H1 (cell line): ENCODE measurements around the gene YPEL5. TPM values are rescaled to one million over a fixed set of nuclear protein-coding genes. Genes with fewer than 3 reads are reported as not detected.

Experiments used
- CTCF ChIA-PET: fragments of 300-600 bp; sonication (Branson Sonifier 250); formaldehyde crosslinking; loops from one replicate; lab custom pipeline; 2021; ENCODE audit not compliant: partially characterized antibody; lab: Charles Lee
- POLR2A ChIA-PET: fragments of 300-600 bp; sonication (Branson Sonifier 250); formaldehyde crosslinking; loops from one replicate; lab custom pipeline; 2021; ENCODE audit warnings: inconsistent platforms; ENCODE audit not compliant: partially characterized antibody; lab: Charles Lee
- DNase-seq, 2 experiments: peaks; one replicate each; pipeline versions ENCODE4 v3.0.0 to v3.0.0-alpha.2; 2010 to 2022; ENCODE audit warnings: low spot score in 2 of 2, low read depth in 1 of 2, mixed read lengths in 1 of 2
- FAIRE-seq: peaks from 2 replicates; lab custom pipeline; 2011; peaks lifted over from hg19 to GRCh38; lab: Jason Lieb, UNC
- H2AFZ ChIP-seq: 2 replicates; pipeline ENCODE4 v1.8.1; 2012; ENCODE audit warnings: low read length, inconsistent platforms
- H2AK5ac ChIP-seq: 2 replicates; pipeline ENCODE4 v1.6.1; 2013; ENCODE audit warnings: low read depth, low read length
- H2BK120ac ChIP-seq: replicated peaks from 2 replicates; pipeline ENCODE3; 2013; ENCODE audit warnings: low read depth, low read length, inconsistent platforms
- H2BK12ac ChIP-seq: 2 replicates; pipeline ENCODE4 v1.6.1; 2013; ENCODE audit warnings: low read depth, low read length
- H2BK15ac ChIP-seq: 2 replicates; pipeline ENCODE4 v1.6.1; 2013; ENCODE audit warnings: low read length
- H2BK20ac ChIP-seq: 2 replicates; pipeline ENCODE4 v1.6.1; 2013; ENCODE audit warnings: low read length
- H2BK5ac ChIP-seq: 2 replicates; pipeline ENCODE4 v1.6.1; 2013; ENCODE audit warnings: low read depth, low read length
- H3K14ac ChIP-seq: 2 replicates; pipeline ENCODE4 v1.6.1; 2013; ENCODE audit warnings: inconsistent platforms; ENCODE audit not compliant: insufficient read length
- H3K18ac ChIP-seq: 2 replicates; pipeline ENCODE4 v1.6.1; 2013; ENCODE audit warnings: low read length; ENCODE audit errors: extremely low read depth
- H3K23ac ChIP-seq: 2 replicates; pipeline ENCODE4 v1.6.1; 2013; ENCODE audit warnings: inconsistent platforms; ENCODE audit not compliant: insufficient read length
- H3K23me2 ChIP-seq: 2 replicates; pipeline ENCODE4 v1.6.1; 2013; ENCODE audit warnings: low read depth, low read length
- H3K27ac ChIP-seq: 2 replicates; pipeline ENCODE4 v1.6.1; 2011; ENCODE audit warnings: low read depth, low read length, inconsistent platforms
- H3K27me3 ChIP-seq, 4 experiments: replicated peaks in 1 of 4; 1 replicate in 1 of 4; 2 replicates in 3 of 4; pipeline versions ENCODE4 v1.6.1 to v1.8.1; 2011 to 2013; ENCODE audit warnings: low read length in 3 of 4, mild to moderate bottlenecking in 3 of 4, inconsistent platforms in 2 of 4, mixed read lengths in 2 of 4, moderate library complexity in 1 of 4; ENCODE audit not compliant: control insufficient read depth in 3 of 4, insufficient read depth in 3 of 4; ENCODE audit errors: extremely low read depth in 1 of 4
- H3K36me3 ChIP-seq, 4 experiments: 2 replicates each; pipeline versions ENCODE4 v1.6.1 to v1.8.1; 2011 to 2013; ENCODE audit warnings: mild to moderate bottlenecking in 4 of 4, low read length in 3 of 4, moderate library complexity in 2 of 4, control low read depth in 1 of 4, inconsistent platforms in 1 of 4; ENCODE audit not compliant: insufficient read depth in 4 of 4, control insufficient read depth in 2 of 4
- H3K4ac ChIP-seq: replicated peaks from 2 replicates; pipeline ENCODE3; 2013; ENCODE audit warnings: low read length, low read depth, mixed read lengths, inconsistent platforms; ENCODE audit not compliant: insufficient read length
- H3K4me1 ChIP-seq, 4 experiments: replicated peaks in 1 of 4; 1 replicate in 1 of 4; 2 replicates in 3 of 4; pipeline versions ENCODE4 v1.6.1 to v1.8.1; 2011 to 2013; ENCODE audit warnings: low read length in 3 of 4, inconsistent platforms in 2 of 4, mixed read lengths in 1 of 4; ENCODE audit not compliant: insufficient read depth in 4 of 4, control insufficient read depth in 3 of 4
- H3K4me2 ChIP-seq, 2 experiments: 2 replicates each; pipeline versions ENCODE4 v1.6.1 to v1.8.1; 2011 to 2013; ENCODE audit warnings: low read depth in 2 of 2, low read length in 2 of 2, control low read depth in 1 of 2, inconsistent platforms in 1 of 2, mild to moderate bottlenecking in 1 of 2; ENCODE audit not compliant: insufficient read depth in 1 of 2
- H3K4me3 ChIP-seq, 4 experiments: fragments of 200-600, 300-600 bp in 1 of 4; sonication (generic), shearing (Covaris generic), sonication (Bioruptor Twin) in 1 of 4; 2 replicates each; pipeline versions ENCODE4 v1.5.1 to v1.8.1; 2011 to 2016; ENCODE audit warnings: low read length in 4 of 4, low read depth in 3 of 4, control low read depth in 2 of 4, inconsistent platforms in 2 of 4, mild to moderate bottlenecking in 2 of 4, mixed read lengths in 1 of 4, moderate library complexity in 1 of 4; ENCODE audit not compliant: insufficient read depth in 2 of 4; ENCODE audit errors: extremely low read depth in 1 of 4
- H3K56ac ChIP-seq: replicated peaks from 2 replicates; pipeline ENCODE3; 2013; ENCODE audit warnings: low read depth, mild to moderate bottlenecking, mixed read lengths, low read length, inconsistent platforms; ENCODE audit not compliant: insufficient read length
- H3K79me1 ChIP-seq: 2 replicates; pipeline ENCODE4 v1.6.1; 2013; ENCODE audit warnings: low read depth, low read length, control low read depth
- H3K79me2 ChIP-seq, 2 experiments: 2 replicates each; pipeline versions ENCODE4 v1.6.1 to v1.8.1; 2012 to 2013; ENCODE audit warnings: low read length in 2 of 2, mild to moderate bottlenecking in 2 of 2, inconsistent platforms in 1 of 2; ENCODE audit not compliant: insufficient read depth in 2 of 2, control insufficient read depth in 1 of 2
- H3K9ac ChIP-seq, 4 experiments: replicated peaks in 1 of 4; 1 replicate in 1 of 4; 2 replicates in 3 of 4; pipeline versions ENCODE4 v1.6.1 to v1.8.1; 2011 to 2013; ENCODE audit warnings: low read depth in 3 of 4, low read length in 3 of 4, control low read depth in 2 of 4, mild to moderate bottlenecking in 2 of 4, moderate library complexity in 2 of 4, inconsistent platforms in 1 of 4; ENCODE audit errors: extremely low read depth in 1 of 4
- H3K9me3 ChIP-seq, 2 experiments: 2 replicates each; pipeline versions ENCODE4 v1.6.1 to v1.8.1; 2012 to 2013; ENCODE audit warnings: mild to moderate bottlenecking in 2 of 2, moderate library complexity in 2 of 2, control low read depth in 1 of 2, inconsistent platforms in 1 of 2, low read depth in 1 of 2, low read length in 1 of 2, mixed read lengths in 1 of 2; ENCODE audit not compliant: insufficient read depth in 2 of 2
- H4K20me1 ChIP-seq, 2 experiments: replicated peaks in 1 of 2; 2 replicates each; pipeline versions ENCODE3 to v1.8.1; 2011 to 2013; ENCODE audit warnings: inconsistent platforms in 2 of 2, low read length in 2 of 2, mild to moderate bottlenecking in 1 of 2; ENCODE audit not compliant: insufficient read depth in 2 of 2, control insufficient read depth in 1 of 2
- H4K5ac ChIP-seq: 2 replicates; pipeline ENCODE4 v1.6.1; 2013; ENCODE audit warnings: low read length, low read depth, mixed read lengths, inconsistent platforms; ENCODE audit not compliant: insufficient read length
- H4K8ac ChIP-seq: 2 replicates; pipeline ENCODE4 v1.8.0; 2013; ENCODE audit warnings: mild to moderate bottlenecking, moderate library complexity, low read length, inconsistent platforms; ENCODE audit not compliant: insufficient read depth; ENCODE audit errors: extremely low read depth
- H4K91ac ChIP-seq: replicated peaks from 2 replicates; pipeline ENCODE3; 2013; ENCODE audit warnings: low read length, mixed read lengths, inconsistent platforms; ENCODE audit not compliant: insufficient read length
- CEBPB ChIP-seq: IDR thresholded peaks from 2 replicates; pipeline ENCODE4 v1.6.1; 2012; ENCODE audit warnings: low read depth, low read length
- POLR2A ChIP-seq, 2 experiments: IDR thresholded peaks; 1 replicate in 1 of 2; 2 replicates in 1 of 2; pipeline ENCODE4 v1.6.1; 2011; ENCODE audit warnings: low read depth in 2 of 2, low read length in 2 of 2, mild to moderate bottlenecking in 2 of 2; ENCODE audit errors: control extremely low read depth in 1 of 2
- RXRA ChIP-seq: IDR thresholded peaks from 2 replicates; pipeline ENCODE4 v1.6.1; 2011; ENCODE audit warnings: low read depth, mild to moderate bottlenecking, low read length, moderate library complexity; ENCODE audit not compliant: insufficient read depth
- SAP30 ChIP-seq: fragments of 300-600 bp; sonication (generic); IDR thresholded peaks from 2 replicates; pipeline ENCODE4 v1.7.1; 2012; ENCODE audit warnings: low read length, moderate library complexity, mild to moderate bottlenecking, inconsistent platforms; ENCODE audit not compliant: insufficient read depth, insufficient replicate concordance
- SP1 ChIP-seq: IDR thresholded peaks from 2 replicates; pipeline ENCODE4 v1.6.1; 2011; ENCODE audit warnings: low read depth, low read length
- TAF7 ChIP-seq: optimal IDR thresholded peaks from 2 replicates; pipeline ENCODE3; 2011; ENCODE audit warnings: low read depth, mild to moderate bottlenecking, inconsistent platforms, low read length, moderate library complexity, borderline replicate concordance
- WGBS, 2 experiments: shearing (Covaris generic) in 1 of 2; methylation state at CpG; one replicate each; pipeline versions ENCODE4 v1.1.6 to v1.1.7; 2013 to 2015; ENCODE audit warnings: low lambda C conversion rate in 2 of 2, mixed read lengths in 2 of 2, inconsistent platforms in 1 of 2, low coverage in 1 of 2, missing lambda C conversion rate in 1 of 2; ENCODE audit not compliant: insufficient replicate concordance in 2 of 2, insufficient coverage in 1 of 2, insufficient read length in 1 of 2; ENCODE audit errors: extremely low coverage in 1 of 2, missing lambda C conversion rate in 1 of 2; 5-methylcytosine and 5-hydroxymethylcytosine counted together
- polyA plus RNA-seq, 7 experiments: library from polyadenylated mRNA; depleted of rRNA in 3 of 7; stranded (reverse) in 5 of 7; unstranded in 2 of 7; fragments of >200 nt in 5 of 7; fragments of 200-250 nt in 2 of 7; gene quantifications; 1 replicate in 5 of 7; 2 replicates in 1 of 7; 4 replicates in 1 of 7; pipeline versions ENCODE4 v1.2.1 to v1.2.3, GENCODE V29; 2011 to 2013; ENCODE audit warnings: missing spikeins in 2 of 7, mixed read lengths in 2 of 7
- total RNA-seq: library from RNA; stranded (reverse); fragmentation: NEBNext Ultra II Directional; extraction: Animal tissue kit (Norgen Biotek cat#: 25700); gene quantifications from 2 replicates; pipeline ENCODE4 v1.2.1, GENCODE V29; 2021

The YPEL5 gene
- total and polyA plus RNA-seq, 2 of the 8 experiments (the other 6 are each of a cell fraction or from before 2014, with no cell fraction given), result 18.5 to 28.0 TPM

GRCh38 chr2:30134582-30134981 lies 12.2 kb upstream of the YPEL5 start:
- Histone ChIP-seq H2BK15ac (no peak overlapping the region), H2BK20ac (no peak overlapping the region), H4K5ac (no peak overlapping the region), H2BK120ac (no peak overlapping the region), H3K4ac (no peak overlapping the region), H3K14ac (no peak overlapping the region), H3K4me2 (no peak overlapping the region), H2AFZ (no peak overlapping the region), H2AK5ac (no peak overlapping the region), H3K79me2 (no peaks in the 10 kb centered on the region), H4K8ac (no peak overlapping the region), H2BK12ac (no peak overlapping the region), H4K91ac (no peak overlapping the region), H3K23ac (no peak overlapping the region), H3K56ac (no peak overlapping the region), H2BK5ac (no peak overlapping the region), H3K9ac (no peak overlapping the region), H3K4me1 (no peaks in the 10 kb centered on the region), H4K20me1 (no peaks in the 10 kb centered on the region), H3K4me3 (no peak overlapping the region), H3K27ac (no peak overlapping the region), H3K27me3 (peaks cover 0 to 1% (median 0%) of the 10 kb centered on the region in 4 experiments; a peak in 1 of 7 replicates), H3K9me3 (no peaks in the 10 kb centered on the region), H3K18ac (no peak overlapping the region), H3K36me3 (no peaks in the 10 kb centered on the region), H3K23me2 (no peaks in the 10 kb centered on the region), H3K79me1 (no peaks in the 10 kb centered on the region)
- TF ChIP-seq TAF7 (no peak), POLR2A (IDR thresholded peaks at IDR 0.05; ENCODE audit: control extremely low read depth in 1 of 2, low read depth in 2 of 2, low read length in 2 of 2) (no peak), SP1 (no peak), RXRA (no peak), CEBPB (no peak), SAP30 (no peak)
- POLR2A ChIA-PET, result interaction anchor here (0.8 kb wide), 1 partner anchor 14 kb away, joined by 3 read pairs; no protein-coding TSS in a partner anchor
- CTCF ChIA-PET, result interaction anchor here (1.2 to 1.4 kb wide), 3 partner anchors 13 to 31 kb away, joined by 3 to 4 read pairs (median 3); no protein-coding TSS in a partner anchor
- FAIRE-seq (no peak), DNase-seq (no peak)
- 94% methylated on average over 5 of the region's 5 CpGs; no CpG with 5 or more reads in 1 of the 2 experiments for WGBS, 2 experiments
